H1 (cell line): ENCODE measurements around the gene ERAS. TPM values are rescaled to one million over a fixed set of nuclear protein-coding genes. Genes with fewer than 3 reads are reported as not detected.

Experiments used
- BRCA1 ChIP-seq: IDR thresholded peaks from 2 replicates; pipeline ENCODE4 v1.6.1; 2012; ENCODE audit warnings: low read depth, low read length, improper control_type of control experiment
- CHD1 ChIP-seq: IDR thresholded peaks from 2 replicates; pipeline ENCODE4 v1.6.1; 2012; ENCODE audit warnings: low read depth, low read length, improper control_type of control experiment
- CHD7 ChIP-seq: fragments of 300-600 bp; sonication (generic); IDR thresholded peaks from 2 replicates; pipeline ENCODE4 v1.7.1; 2012; ENCODE audit warnings: low read length, moderate library complexity, mild to moderate bottlenecking, inconsistent platforms; ENCODE audit not compliant: insufficient replicate concordance
- KDM1A ChIP-seq: fragments of 200-600, 300-600 bp; sonication (generic); IDR thresholded peaks from 2 replicates; pipeline ENCODE4 v1.7.1; 2016; ENCODE audit warnings: mild to moderate bottlenecking, low read length, borderline replicate concordance
- MAFK ChIP-seq: IDR thresholded peaks from 2 replicates; pipeline ENCODE4 v1.6.1; 2012; ENCODE audit warnings: low read depth, mild to moderate bottlenecking, improper control_type of control experiment, low read length
- TAF1 ChIP-seq: IDR thresholded peaks from 2 replicates; pipeline ENCODE4 v1.6.1; 2011; ENCODE audit warnings: mild to moderate bottlenecking, low read depth, low read length
- YY1 ChIP-seq: IDR thresholded peaks from 2 replicates; pipeline ENCODE4 v1.6.1; 2011; ENCODE audit warnings: low read depth, mild to moderate bottlenecking, low read length
- polyA plus RNA-seq, 7 experiments: library from polyadenylated mRNA; depleted of rRNA in 3 of 7; stranded (reverse) in 5 of 7; unstranded in 2 of 7; fragments of >200 nt in 5 of 7; fragments of 200-250 nt in 2 of 7; gene quantifications; 1 replicate in 5 of 7; 2 replicates in 1 of 7; 4 replicates in 1 of 7; pipeline versions ENCODE4 v1.2.1 to v1.2.3, GENCODE V29; 2011 to 2013; ENCODE audit warnings: missing spikeins in 2 of 7, mixed read lengths in 2 of 7
- total RNA-seq: library from RNA; stranded (reverse); fragmentation: NEBNext Ultra II Directional; extraction: Animal tissue kit (Norgen Biotek cat#: 25700); gene quantifications from 2 replicates; pipeline ENCODE4 v1.2.1, GENCODE V29; 2021

The ERAS gene
- total and polyA plus RNA-seq, 2 of the 8 experiments (the other 6 are each of a cell fraction or from before 2014, with no cell fraction given): 0.70 TPM; not detected in 1

- TF ChIP-seq CHD7 (no peak), TAF1 (no peak), KDM1A (no peak), BRCA1 (no peak), YY1 (no peak), CHD1 (no peak), MAFK (no peak)
Observed at GRCh38 chrX:48794340-48794910, 31.9 kb upstream of the ERAS start (continued).
